ENCODE results near the gene PELI2. TPM values are rescaled to one million over a fixed set of nuclear protein-coding genes. Genes with fewer than 3 reads are reported as not detected.

Gene PELI2
- total RNA-seq, 2 donors from 2014 or later, result 12.2 to 22.7 TPM

DNA sequence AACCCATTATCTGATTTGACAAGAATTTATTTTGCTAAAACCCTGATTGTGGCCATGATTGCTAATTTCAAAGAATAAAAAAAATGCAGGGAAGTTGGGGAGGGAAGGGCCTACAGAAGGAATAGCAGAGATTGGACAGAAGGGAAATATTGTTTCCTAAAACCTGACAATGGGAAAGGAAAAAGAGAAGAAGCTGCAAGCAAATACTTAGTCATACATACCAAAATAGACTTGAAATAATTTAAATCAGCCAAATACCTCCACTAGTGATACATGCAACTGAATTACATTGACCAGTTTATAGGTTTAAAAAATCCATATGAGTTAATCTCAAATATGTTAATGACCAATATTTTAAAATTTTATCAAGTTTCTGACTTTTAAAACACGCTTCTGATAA, 75.1 kb downstream of the PELI2 start:
- DNase-seq, result no peak
- intact Hi-C loops (cut with DNase I, micrococcal nuclease), result no loop called here
- ATAC-seq, result no peak

DNA sequence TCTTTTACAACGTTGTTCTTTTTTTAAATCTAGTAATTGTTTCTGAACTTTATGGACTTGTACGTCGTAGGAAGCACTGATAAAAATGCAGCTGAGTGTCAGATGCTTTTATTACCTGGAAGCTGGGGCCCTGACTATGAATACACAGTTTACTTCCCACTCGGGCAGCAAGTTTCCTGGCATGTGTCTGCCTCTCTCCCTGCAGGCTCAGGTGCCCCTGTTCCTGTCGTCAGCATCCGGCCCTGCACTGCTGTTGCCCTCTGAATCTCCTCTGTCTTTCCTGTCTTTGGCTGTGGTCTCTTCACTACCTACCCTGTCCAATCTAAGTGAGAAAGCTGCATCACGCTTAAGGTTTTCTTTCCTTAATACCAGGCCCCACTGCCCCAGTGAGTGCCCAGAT, 75.8 kb downstream of the PELI2 start:
- ATAC-seq, result peak; percentile 70
- intact Hi-C loops (cut with DNase I, micrococcal nuclease), result no loop called here
- DNase-seq, result no peak

DNA sequence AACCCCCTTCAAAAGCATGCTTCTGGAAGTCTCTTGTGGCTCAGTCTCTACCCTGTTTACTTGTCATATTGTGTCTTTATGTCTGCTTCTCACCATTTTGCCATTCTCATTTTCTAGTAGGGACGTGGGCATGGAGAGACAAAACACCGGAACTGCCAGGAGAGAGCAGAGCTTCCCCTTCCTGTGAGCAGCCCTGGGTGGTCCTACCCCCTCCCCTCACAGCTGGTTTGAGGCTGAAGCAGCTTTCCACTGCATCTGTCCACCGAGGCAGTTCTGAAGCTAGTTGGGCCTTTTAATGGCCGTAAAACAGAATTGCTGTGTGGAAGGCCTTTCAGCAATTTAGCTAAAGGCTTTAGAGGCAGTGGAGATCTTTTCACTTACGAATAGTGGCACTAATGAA, 77.0 kb downstream of the PELI2 start:
- DNase-seq (no peak), ATAC-seq (no peak)
- intact Hi-C loops (cut with DNase I, micrococcal nuclease), result no loop called here

DNA sequence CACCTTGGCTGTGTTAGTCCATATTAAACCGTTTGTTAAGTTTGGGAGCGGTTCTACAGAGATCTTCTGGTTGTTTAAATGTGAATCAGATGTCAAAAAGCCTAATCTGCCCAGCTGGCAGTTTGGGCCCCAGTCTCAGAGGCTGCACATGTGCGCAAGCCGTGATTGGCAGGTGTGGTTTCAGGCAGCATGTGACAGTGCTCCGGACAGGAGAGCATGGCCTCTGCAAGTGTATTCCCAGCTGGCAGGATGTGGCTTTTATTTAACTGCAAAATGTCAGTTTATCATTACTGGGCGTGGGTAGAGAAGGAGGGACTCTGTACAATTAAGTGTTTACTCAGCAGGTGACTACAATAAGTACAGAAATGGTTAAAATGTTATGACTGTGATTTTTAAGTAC, 77.5 kb downstream of the PELI2 start:
- ATAC-seq (peak; percentile 75), DNase-seq (peak; percentile 47 to 62)
- intact Hi-C loops (cut with DNase I, micrococcal nuclease), result no loop called here

DNA sequence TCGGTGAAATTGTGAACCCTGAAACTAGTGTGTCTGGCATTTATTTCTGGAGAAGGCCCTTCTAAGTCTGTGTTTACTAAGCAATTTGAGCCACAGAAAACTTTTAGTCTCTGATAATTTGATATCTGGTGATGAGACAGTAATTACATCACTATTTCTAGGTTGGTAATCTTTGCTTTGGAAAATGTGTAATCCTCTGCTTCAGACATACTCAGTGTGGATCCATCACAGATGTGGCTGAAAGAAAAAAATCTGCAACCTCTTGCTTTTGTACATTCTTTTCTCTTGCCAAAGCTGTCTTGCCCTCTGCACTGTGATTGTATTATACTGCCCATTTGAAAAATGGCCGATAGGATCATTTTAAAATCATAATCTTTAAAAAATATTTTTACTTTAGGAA, 78.1 kb downstream of the PELI2 start:
- intact Hi-C loops (cut with DNase I, micrococcal nuclease), result no loop called here
- no peak for DNase-seq
- ATAC-seq, result no peak

DNA sequence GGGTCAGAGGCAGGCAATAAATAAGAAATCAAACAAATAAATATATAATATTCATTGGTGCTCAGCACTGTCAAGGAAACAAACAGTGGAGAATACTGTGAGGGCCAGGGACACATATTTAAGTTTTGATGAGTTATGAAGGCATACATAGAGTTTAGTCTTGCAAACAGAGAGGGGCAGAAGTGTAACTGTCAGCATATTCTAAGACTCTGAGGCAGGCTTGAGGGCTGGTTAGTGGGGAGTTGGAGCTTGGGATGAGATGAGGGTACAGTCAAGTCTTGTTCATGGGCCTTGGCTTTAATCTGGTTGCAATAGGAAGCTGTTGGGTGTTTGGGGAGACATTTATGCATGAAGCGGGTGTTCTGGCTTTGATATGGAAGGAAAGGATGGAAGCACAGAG, 78.9 kb downstream of the PELI2 start:
- DNase-seq (no peak), ATAC-seq (no peak)
- intact Hi-C loops (cut with DNase I, micrococcal nuclease), result no loop called here

DNA sequence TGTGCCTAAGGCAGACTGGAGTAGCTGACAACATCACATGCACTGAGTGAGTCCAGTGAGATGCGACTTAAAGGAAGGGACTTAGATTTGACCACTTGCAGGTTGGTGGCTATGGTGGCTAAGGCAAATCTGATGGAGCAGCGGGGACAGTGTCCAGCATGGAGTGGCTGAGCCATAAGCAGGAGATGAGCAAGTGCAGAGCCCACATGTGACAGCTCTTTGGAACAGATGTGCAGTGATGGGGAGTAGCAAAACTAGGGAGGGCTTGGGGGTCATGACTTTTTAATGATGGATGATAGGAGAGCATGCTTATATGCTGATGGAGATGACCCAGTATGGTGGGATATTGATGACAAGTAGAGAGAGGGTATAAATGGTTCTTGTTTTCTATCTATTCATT, 80.2 kb downstream of the PELI2 start:
- no peak for DNase-seq
- no peak for ATAC-seq
- intact Hi-C loops (cut with DNase I, micrococcal nuclease), result no loop called here

DNA sequence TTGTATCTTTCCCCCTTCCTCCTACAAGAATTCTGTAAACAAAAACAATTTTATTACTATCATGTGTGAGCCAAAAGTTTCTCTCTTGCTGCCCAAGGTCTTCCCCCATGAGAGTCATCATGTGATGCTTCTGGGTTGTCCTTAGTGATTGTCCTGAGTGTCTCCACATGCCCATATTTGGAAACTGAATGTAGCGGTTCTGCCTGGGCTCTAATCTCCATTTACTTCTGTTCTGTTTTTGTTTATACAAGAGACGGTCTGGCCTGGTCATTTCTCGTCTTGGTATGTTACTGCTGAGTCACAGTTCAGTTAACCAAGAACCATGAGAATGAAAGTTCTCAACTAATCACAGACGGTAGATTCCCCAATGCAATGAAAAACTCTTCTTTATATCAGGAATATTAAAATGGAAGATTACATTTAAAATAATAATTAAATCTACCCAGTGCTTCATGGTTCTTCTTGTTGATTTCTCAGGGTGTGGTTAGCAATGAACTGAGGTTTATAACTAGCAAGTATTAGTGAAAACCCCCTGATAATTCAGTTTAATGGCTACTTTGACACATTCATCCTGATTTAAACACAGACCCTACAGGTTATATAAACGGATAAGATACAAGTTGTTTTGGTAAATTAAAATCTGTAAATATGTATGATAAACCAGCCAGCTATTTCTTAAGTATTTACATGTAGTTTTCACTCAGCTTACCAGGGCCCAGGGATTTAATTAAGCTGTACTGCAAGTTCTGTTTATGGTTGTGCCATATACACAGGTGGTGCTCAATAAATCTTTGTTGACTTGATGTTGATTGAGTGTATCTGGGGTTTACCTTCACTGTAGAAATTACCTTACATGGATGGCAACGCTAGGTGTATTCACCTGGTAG, 81.1 kb downstream of the PELI2 start:
- ATAC-seq, result peak; percentile 82
- peak in 1 of 2 donors; percentile 38 for DNase-seq
- intact Hi-C loops (cut with DNase I, micrococcal nuclease), result no loop called here

DNA sequence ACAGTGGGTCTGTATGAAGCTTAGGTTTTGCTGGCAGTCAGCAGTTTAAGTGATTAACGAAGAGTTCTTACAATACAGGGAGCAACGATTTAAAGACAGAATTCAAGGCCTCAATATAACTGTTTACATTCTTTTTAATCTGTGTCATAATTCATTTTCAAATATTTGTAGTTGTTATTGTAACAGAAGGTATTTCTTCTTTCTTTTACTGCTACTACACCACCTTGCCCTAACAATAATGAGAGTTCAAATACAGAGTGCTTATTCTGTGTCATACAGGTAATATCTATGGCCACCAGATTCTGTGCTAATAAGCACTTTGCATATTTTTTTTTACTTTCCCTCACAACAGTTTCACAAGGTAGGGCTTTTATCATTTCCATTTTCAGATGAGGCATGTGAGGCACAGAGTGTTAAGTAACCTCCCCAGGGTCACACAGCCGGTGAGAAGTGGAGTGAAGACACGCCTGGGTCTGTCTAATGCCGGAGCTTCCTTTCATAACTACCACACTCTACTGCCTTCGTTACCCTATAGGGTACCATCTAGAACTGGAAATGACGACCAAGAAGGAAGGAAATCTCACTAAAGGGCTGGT, 81.9 kb downstream of the PELI2 start:
- no peak for DNase-seq
- ATAC-seq, result peak; percentile 14
- intact Hi-C loops (cut with DNase I, micrococcal nuclease), result no loop called here

DNA sequence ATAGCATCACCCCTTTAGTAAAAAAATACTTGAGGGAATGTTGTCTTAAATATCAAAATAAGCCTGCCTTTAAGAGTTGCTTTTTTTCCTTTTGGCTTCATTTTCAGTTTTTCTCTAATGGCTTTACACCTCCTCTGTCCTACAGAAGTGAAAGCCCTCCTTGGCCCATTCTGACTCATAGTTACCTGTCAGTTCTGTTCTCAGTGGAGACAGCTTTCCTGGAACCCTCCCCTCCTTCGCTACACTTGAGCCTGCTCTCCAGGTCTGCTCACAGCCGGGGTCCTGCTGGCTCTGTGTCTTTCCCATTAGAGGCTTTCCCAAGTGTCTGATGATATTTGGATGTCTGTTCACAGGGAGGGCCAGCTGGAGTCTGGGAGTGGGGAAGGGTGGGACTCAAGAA, 84.0 kb downstream of the PELI2 start:
- DNase-seq, result no peak
- intact Hi-C loops (cut with DNase I, micrococcal nuclease), result no loop called here
- no peak for ATAC-seq

DNA sequence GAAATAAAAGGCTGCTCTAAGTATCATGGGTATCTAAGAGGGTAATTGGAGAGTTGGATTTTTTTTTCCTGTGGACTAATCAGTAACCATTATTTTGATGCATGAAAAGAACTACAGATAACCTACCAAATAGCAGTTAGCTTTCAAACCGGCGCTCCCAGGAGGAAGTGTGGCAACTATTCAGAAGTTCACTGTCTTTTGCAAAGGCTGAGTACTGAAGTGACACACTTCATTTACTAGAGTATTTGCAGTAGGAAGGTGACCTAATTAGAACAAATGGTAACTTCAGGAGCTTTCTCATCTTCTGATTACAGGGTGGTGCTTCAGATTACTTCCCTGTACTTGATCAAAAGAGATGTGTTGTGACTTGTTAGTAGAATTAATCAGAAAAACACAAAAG, 87.7 kb downstream of the PELI2 start:
- intact Hi-C loops (cut with DNase I, micrococcal nuclease), result no loop called here
- ATAC-seq, result peak; percentile 56
- no peak for DNase-seq

DNA sequence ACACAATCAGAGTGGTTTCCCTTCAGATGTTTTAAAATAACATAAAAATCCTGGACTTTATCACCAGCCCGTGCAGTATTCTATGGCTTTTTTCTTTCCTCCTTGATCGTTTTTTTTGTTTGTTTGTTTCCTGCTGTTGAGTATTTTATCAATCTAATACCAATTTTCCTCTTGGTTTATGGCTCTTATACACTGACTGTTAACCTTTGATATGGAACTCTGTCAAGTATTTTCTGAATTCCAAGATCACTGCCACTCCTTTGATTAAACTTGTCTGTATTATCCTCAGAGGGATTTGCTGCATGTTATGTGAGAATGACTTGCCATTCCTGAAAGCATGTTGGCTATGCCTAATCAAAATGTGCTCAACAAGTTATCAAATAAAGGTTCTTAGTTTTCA, 88.4 kb downstream of the PELI2 start:
- ATAC-seq, result peak; percentile 74
- intact Hi-C loops (cut with DNase I, micrococcal nuclease), result no loop called here

DNA sequence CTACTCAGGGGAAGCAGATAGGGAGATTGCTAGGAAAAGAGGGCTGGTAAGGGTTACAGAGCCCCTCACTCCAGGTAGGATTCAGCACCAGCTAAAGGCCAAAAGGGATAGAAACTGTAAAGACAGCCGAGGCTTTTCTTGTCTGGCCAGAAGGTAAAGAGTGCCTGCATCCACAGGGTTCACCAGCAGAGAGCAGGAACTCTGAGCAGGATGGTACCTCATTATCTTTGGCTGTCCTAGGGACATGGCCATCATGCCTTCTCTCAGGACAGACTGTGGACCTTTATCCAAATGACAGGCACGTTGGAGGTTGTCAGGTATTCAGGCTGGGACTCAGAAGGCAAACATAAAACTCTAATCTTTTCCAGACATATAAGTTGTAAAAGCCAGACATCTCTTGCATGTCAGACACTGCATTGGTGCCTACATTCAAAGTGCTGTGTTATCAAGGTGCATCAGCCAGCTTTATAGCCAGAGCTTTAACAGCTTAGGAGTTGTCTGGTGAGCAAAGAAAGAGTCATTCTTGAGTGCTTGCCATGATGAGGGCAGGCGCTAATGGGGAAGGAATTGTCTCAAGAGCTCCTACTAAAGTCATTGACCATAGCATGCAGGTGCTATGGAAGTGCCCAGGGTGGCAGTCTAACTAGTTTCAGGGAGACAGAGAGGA, 89.5 kb downstream of the PELI2 start:
- intact Hi-C loops (cut with DNase I, micrococcal nuclease), result no loop called here
- ATAC-seq (peak; percentile 83), DNase-seq (no peak)

More for the DNA sequence above, 88.4 kb downstream of the PELI2 start:
- DNase-seq, result no peak

DNA sequence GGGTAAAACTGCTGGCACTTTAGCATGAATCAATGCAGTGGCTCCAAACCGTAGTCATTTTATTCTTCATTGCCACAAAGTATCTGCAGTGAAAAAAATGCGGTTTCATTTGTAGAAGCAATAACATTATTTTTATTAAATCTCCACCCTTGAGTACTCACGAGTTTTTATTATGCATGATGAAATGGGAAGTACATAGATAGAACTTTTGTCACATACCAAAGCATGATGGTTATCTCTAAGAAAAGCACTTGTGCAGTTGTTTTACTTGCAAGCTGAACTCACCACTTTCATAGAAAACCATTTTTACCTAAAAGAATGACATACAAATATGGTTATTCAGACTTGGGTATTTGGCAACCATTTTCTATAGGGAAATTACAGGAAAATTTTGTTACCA, 90.3 kb downstream of the PELI2 start:
- intact Hi-C loops (cut with DNase I, micrococcal nuclease), result no loop called here
- no peak for DNase-seq
- no peak for ATAC-seq

DNA sequence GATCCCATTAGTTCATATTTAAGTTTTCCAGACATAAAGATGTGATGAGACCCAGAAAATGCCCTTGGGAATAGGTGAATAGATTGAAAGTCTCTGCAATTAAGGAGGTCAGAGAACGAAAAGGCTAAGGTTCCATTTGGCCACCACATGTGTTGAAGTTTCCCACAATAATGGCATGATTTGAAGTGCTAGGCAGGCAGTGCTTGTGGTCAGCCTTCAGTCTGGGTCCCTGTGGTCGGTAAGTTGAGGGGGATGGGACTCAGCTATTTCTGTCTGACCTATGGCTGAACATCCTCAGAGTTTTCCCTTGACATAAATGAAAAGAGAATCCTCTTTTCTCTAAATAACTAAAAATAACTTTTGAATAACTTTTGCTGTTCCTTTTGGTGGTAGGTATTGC, 92.4 kb downstream of the PELI2 start:
- no peak for ATAC-seq
- DNase-seq, result no peak
- intact Hi-C loops (cut with DNase I, micrococcal nuclease), result no loop called here

DNA sequence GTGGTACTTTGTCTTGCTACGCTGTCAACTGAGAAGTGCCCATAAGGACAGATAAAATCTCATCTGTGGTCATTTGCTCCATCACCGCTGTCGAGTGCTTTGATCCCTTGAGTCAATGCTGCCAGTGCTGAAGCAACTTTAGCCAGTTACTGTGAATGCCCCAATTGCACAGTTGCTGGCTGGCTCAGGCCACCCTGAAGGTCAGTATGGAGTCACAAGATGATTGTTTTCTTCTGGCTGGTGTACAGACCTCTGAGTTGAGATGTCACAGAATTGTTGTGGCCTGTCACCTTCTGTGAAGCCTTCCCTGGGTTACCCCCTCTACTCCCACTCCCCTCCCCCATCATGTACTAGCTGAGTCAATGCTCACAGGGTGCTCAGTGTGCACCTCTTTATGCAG, 92.9 kb downstream of the PELI2 start:
- DNase-seq (no peak), ATAC-seq (no peak)
- intact Hi-C loops (cut with DNase I, micrococcal nuclease), result no loop called here

DNA sequence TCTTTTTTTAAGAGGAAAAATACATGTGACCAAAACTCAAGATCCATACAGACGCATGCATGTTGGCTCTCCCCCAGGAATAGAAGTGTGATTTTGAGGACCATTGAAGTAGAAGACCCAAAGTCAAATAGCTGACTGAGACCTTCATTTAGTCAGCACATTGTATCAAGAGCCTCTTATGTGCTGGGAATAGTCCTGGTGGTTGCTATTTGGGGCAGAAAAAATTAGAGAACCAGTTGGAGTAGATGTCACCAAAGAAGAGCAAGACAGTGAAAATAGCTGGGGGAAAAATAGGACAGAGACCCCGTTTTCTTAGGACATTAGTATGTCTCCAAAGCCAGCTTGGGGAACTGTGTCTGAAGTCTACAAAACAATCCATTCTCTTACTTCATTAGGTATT, 93.6 kb downstream of the PELI2 start:
- ATAC-seq, result no peak
- intact Hi-C loops (cut with DNase I, micrococcal nuclease), result no loop called here

DNA sequence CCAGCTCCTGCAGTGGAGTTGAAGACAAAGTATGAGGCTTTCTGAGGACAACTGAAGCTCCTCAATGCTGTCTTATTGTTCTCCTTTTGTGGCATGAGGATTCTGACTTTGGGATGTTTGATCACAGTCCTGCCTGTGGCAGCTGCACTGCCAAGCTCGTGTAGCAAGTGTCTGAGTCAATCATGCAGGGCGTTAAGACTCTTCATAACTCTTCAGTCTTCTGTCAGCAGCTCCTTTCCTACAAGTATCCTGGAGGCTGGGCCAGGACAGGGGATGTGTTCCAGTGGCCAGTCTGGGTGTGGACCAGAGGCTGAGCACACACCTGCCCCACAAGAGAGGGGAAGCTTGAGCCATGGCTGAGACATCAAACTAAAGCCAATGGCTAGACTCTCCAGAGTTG, 94.3 kb downstream of the PELI2 start:
- intact Hi-C loops (cut with DNase I, micrococcal nuclease), result no loop called here
- no peak for DNase-seq
- no peak for ATAC-seq

More for the DNA sequence above, 93.6 kb downstream of the PELI2 start:
- DNase-seq, result no peak

DNA sequence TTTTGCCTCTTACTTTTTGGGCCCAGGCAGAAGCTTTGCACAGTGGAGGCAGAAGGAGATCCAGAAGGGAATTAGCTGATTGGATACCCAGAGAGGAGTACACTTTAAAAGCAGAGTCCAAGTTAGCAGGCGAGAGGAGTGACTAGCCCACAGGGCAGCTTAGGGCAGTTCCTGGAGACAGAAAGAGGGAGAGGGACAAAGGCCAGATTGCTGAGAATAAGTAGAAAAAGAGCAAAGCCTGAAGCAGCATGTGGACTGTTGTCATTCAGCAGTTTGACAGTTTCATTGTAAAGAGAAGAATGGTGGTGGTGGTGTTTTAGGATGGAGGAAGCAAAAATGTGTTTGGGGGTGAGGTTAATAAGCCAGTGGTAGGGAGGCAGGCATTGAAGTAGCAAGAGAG, 95.1 kb downstream of the PELI2 start:
- ATAC-seq (no peak), DNase-seq (no peak)
- intact Hi-C loops (cut with DNase I, micrococcal nuclease), result no loop called here

DNA sequence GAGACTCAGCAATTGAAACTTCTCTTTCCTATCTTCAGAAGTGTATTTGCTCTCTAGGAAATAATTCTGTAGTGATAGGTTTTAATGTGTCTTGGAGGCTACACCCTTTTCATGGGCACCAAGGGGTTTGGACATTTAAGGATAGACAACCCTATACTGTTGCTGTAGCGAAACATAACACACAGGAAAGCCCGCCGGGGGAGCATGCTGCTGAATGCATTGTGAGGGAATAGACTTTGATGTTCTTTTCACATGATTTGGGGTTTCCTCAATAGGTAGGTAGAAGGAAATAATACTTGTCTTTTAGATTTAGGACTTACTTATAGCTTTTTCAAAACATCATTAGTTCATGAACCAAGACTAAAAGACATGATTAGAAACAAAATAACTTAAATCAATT, 97.0 kb downstream of the PELI2 start:
- ATAC-seq (no peak), DNase-seq (no peak)
- intact Hi-C loops (cut with DNase I, micrococcal nuclease), result no loop called here
